Suprapubic skin (tissue), 4 donors: ENCODE data around the gene ANGPTL8. TPM values are rescaled to one million over a fixed set of nuclear protein-coding genes. Genes with fewer than 3 reads are reported as not detected.

Experiments used
- DNase-seq, 2 donors: peaks; one replicate each; pipeline ENCODE4 v3.0.0-alpha.2; 2019; ENCODE audit warnings: low spot score in 2 of 2
- H3K27ac ChIP-seq: fragments of 200-600 bp; sonication (generic); one replicate; pipeline ENCODE4 v1.5.1; 2019
- H3K27me3 ChIP-seq: fragments of 200-600 bp; sonication (generic); one replicate; pipeline ENCODE4 v1.5.1; 2019
- H3K36me3 ChIP-seq: fragments of 200-600 bp; sonication (generic); one replicate; pipeline ENCODE4 v1.5.1; 2019
- H3K4me1 ChIP-seq: fragments of 200-600 bp; sonication (generic); one replicate; pipeline ENCODE4 v1.5.1; 2019
- H3K4me3 ChIP-seq: fragments of 200-600 bp; sonication (generic); one replicate; pipeline ENCODE4 v1.5.1; 2019; ENCODE audit warnings: mild to moderate bottlenecking
- H3K9me3 ChIP-seq: fragments of 200-600 bp; sonication (generic); one replicate; pipeline ENCODE4 v1.5.1; 2019
- CTCF ChIP-seq, 2 donors: fragments of 200-600 bp in 1 of 2; fragments of 450-650 bp in 1 of 2; sonication (generic) in 1 of 2; IDR thresholded peaks; one replicate each; pipeline ENCODE4 v1.5.1; 2016 to 2019; ENCODE audit warnings: antibody characterized with exemption in 2 of 2, mild to moderate bottlenecking in 1 of 2, moderate library complexity in 1 of 2
- EP300 ChIP-seq: sonication (generic); formaldehyde crosslinking; IDR thresholded peaks from one replicate; pipeline ENCODE4 v1.6.1; 2017; ENCODE audit warnings: antibody characterized with exemption
- POLR2A ChIP-seq, 2 donors: fragments of 450-650 bp; IDR thresholded peaks; one replicate each; pipeline ENCODE4 v1.6.1; 2017; ENCODE audit warnings: antibody characterized with exemption in 2 of 2, mild to moderate bottlenecking in 2 of 2, moderate library complexity in 2 of 2
- POLR2AphosphoS5 ChIP-seq, 3 donors: sonication (generic); formaldehyde crosslinking; IDR thresholded peaks; one replicate each; pipeline ENCODE4 v1.6.1; 2017; ENCODE audit warnings: antibody characterized with exemption in 3 of 3
- WGBS: methylation state at CpG from one replicate; pipeline ENCODE4 v1.1.5; 2018; 5-methylcytosine and 5-hydroxymethylcytosine counted together
- total RNA-seq, 4 donors: library from RNA; depleted of rRNA; stranded (reverse); fragments of >200 nt; gene quantifications; one replicate each; pipeline ENCODE4 v1.1.0, GENCODE V29; 2016

Gene ANGPTL8
- total RNA-seq, 4 donors from 2014 or later = not detected

DNA sequence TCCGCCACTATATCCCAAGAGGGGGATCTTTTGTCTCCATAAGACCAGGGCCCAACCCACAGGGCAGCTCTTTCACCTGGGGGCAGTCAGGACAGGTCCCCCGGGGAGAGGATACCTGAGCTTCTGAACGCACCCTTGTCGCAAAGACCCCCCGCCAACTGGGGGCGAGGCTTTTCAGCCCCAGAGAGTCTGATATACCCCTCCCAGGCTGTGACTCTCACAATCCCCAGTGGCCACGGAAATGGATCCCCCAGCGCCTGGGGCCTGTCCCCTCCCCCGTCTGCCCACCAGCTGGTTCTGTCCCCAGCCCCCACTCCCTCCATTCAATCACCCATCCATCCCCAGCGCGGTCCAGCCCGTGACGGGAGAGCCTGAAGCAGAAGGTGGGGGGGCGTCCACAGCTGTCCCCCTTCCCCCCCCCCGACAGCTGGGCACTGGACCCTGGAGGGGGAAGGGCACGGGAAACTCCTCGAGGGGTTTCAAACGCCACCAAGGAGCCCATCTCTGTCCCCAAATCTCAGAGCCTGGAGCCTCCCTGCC lies 22.1 kb downstream of the ANGPTL8 start:
- WGBS = 30% methylated on average over 12 of the region's 18 CpGs
- Histone ChIP-seq H3K27ac (peak overlapping the region; percentile 87), H3K9me3 (no peaks in the 10 kb centered on the region), H3K27me3 (no peaks in the 10 kb centered on the region), H3K36me3 (no peaks in the 10 kb centered on the region), H3K4me1 (peaks cover 39% of the 10 kb centered on the region), H3K4me3 (peak overlapping the region; percentile 91)
- no peak for DNase-seq
- no peak for TF ChIP-seq CTCF (IDR thresholded peaks at IDR 0.05)
- no peak for TF ChIP-seq EP300
- no peak for TF ChIP-seq POLR2AphosphoS5 (IDR thresholded peaks at IDR 0.05)
- no peak for TF ChIP-seq POLR2A (IDR thresholded peaks at IDR 0.05)

GRCh38 chr19:11261971-11262839 lies 22.8 kb downstream of the ANGPTL8 start, which contains the start of gene DOCK6:
TSS of gene DOCK6 (minus strand) at chr19:11262524. CDS start at chr19:11262440, 84 bp downstream.
- H3K9me3 ChIP-seq = no peaks in the 10 kb centered on the region
- peak within 1 kb of the TSS; percentile 91 for H3K4me3 ChIP-seq
- DNase-seq = no peak
- no peaks in the 10 kb centered on the region for H3K27me3 ChIP-seq
- no peaks in the 10 kb centered on the region for H3K36me3 ChIP-seq
- H3K27ac ChIP-seq = peak within 1 kb of the TSS; percentile 87
- H3K4me1 ChIP-seq = peaks cover 39% of the 10 kb centered on the region
- 9% methylated on average over 11 of the region's 91 CpGs for WGBS
- TF ChIP-seq CTCF (IDR thresholded peaks at IDR 0.05) (peak in 1 of 2 donors; percentile 30), POLR2AphosphoS5 (IDR thresholded peaks at IDR 0.05) (no peak), POLR2A (IDR thresholded peaks at IDR 0.05) (no peak), EP300 (no peak)

DNA sequence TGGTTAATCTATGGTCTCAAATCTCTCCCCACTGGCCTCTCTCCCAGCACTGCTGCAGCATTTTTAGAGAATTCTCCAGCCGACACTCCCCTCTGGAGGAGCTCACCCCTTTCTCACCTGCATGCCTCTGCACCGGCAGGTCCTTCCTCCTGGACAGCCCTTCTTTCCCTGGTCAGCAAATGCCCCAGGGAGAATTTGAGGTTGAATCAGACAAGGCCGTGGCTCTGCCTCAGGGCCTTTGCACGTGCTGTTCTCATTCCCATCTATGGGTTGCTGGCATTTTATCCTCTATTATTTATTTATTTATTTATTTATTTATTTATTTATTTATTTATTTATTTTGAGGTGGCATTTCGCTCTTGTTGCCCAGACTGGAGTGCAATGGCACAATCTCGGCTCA lies 24.3 kb downstream of the ANGPTL8 start:
- Histone ChIP-seq H3K4me1 (peaks cover 39% of the 10 kb centered on the region), H3K27me3 (no peaks in the 10 kb centered on the region), H3K27ac (no peak overlapping the region), H3K4me3 (no peak overlapping the region), H3K9me3 (no peaks in the 10 kb centered on the region), H3K36me3 (no peaks in the 10 kb centered on the region)
- 91% methylated on average over 6 of the region's 6 CpGs for WGBS
- TF ChIP-seq CTCF (IDR thresholded peaks at IDR 0.05) = no peak
- TF ChIP-seq POLR2AphosphoS5 (IDR thresholded peaks at IDR 0.05) = no peak
- no peak for TF ChIP-seq POLR2A (IDR thresholded peaks at IDR 0.05)
- TF ChIP-seq EP300 = no peak
- no peak for DNase-seq

DNA sequence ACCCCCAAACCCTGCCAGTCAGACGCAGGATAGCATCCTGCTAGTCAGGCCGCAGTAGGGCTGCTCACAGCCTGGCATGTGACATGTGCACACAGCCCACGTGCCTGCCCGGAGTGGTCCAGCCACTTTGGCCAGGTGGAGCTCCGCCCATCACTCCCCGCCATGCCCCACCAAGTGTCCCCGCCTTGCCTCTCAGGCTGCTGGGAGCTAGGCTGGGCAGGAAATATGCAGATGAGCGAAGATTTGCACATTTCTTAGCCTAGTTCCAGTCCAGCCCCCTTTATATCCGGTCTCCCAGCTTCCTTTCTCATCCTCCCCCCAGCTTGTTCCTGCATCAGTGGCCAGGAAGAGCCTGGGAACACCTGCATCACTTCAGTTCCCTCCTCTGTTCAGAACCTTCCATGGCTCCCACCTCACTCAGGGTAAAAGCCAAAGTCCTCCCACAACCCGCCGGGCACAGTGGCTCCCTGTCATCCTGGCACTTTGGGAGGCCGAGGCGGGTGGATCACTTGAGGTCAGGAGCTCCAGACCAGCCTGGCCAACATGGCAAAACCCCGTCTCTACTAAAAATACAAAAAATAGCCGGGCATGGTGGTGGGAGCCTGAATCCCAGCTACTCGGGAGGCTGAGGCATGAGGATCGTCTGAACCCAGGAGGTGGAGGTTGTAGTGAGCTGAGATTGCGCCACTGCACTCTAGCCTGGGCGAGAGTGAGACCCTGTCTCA lies 25.2 kb downstream of the ANGPTL8 start:
- WGBS = 61% methylated on average over 17 of the region's 19 CpGs
- H3K36me3 ChIP-seq = no peaks in the 10 kb centered on the region
- peak in 1 of 2 donors; percentile 70 for DNase-seq
- peak overlapping the region; percentile 78 for H3K27ac ChIP-seq
- TF ChIP-seq POLR2AphosphoS5 (IDR thresholded peaks at IDR 0.05) (no peak), EP300 (no peak), CTCF (IDR thresholded peaks at IDR 0.05) (no peak), POLR2A (IDR thresholded peaks at IDR 0.05) (no peak)
- no peak overlapping the region for H3K4me3 ChIP-seq
- H3K9me3 ChIP-seq = no peaks in the 10 kb centered on the region
- no peaks in the 10 kb centered on the region for H3K27me3 ChIP-seq
- peaks cover 47% of the 10 kb centered on the region for H3K4me1 ChIP-seq
